OCI-LY3 (cell line): ENCODE results near the gene MCU.
"Not testable (repeated sequence)": the region's sequence is repeated elsewhere in the genome, so short reads cannot be mapped to it uniquely, and the experiment has no call there.

Source experiments
- H2AFZ ChIP-seq: fragments of 200-600, 300-600 bp; shearing (Covaris generic); 2 replicates; pipeline ENCODE4 v1.6.0; 2014; ENCODE audit warnings: antibody characterized with exemption, low read depth, low read length
- H3K27ac ChIP-seq: fragments of 200-600, 300-600 bp; sonication (generic); 2 replicates; pipeline ENCODE4 v1.5.1; 2014; ENCODE audit warnings: mild to moderate bottlenecking, low read length, moderate library complexity, mixed read lengths
- H3K27me3 ChIP-seq: fragments of 200-600, 300-600 bp; sonication (generic); 2 replicates; pipeline ENCODE4 v1.6.1; 2014; ENCODE audit warnings: low read depth, low read length, mixed read lengths
- H3K36me3 ChIP-seq: fragments of 200-600, 300-600 bp; sonication (generic); replicated peaks from 2 replicates; pipeline ENCODE3; 2014; ENCODE audit warnings: low read depth, low read length, mixed read lengths
- H3K4me1 ChIP-seq: fragments of 300-600, 200-600 bp; sonication (generic); 2 replicates; pipeline ENCODE4 v1.6.1; 2014; ENCODE audit warnings: low read length, mixed read lengths
- H3K4me2 ChIP-seq: fragments of 200-600, 300-600 bp; sonication (generic); 2 replicates; pipeline ENCODE4 v1.6.1; 2014; ENCODE audit warnings: low read length, mixed read lengths
- H3K4me3 ChIP-seq: fragments of 300-600, 200-600 bp; sonication (generic); 2 replicates; pipeline ENCODE4 v1.5.1; 2014; ENCODE audit warnings: antibody characterized with exemption, mild to moderate bottlenecking, low read length, moderate library complexity
- H3K79me2 ChIP-seq: fragments of 300-600, 200-600 bp; shearing (Covaris generic); 2 replicates; pipeline ENCODE4 v1.6.1; 2014; ENCODE audit warnings: mild to moderate bottlenecking, low read length, mixed read lengths
- H3K9ac ChIP-seq: fragments of 300-600, 200-600 bp; shearing (Covaris generic); 2 replicates; pipeline ENCODE4 v1.6.0; 2014; ENCODE audit warnings: mild to moderate bottlenecking, low read length, moderate library complexity
- H3K9me3 ChIP-seq: fragments of 200-600, 300-600 bp; shearing (Covaris generic); 2 replicates; pipeline ENCODE4 v1.6.1; 2014; ENCODE audit warnings: low read length, mixed read lengths; ENCODE audit not compliant: insufficient read depth
- H4K20me1 ChIP-seq: fragments of 200-600, 300-600 bp; sonication (generic); 2 replicates; pipeline ENCODE4 v1.6.1; 2016; ENCODE audit warnings: low read length, mixed read lengths; ENCODE audit not compliant: insufficient read depth
- EZH2phosphoT487 ChIP-seq: fragments of 200-600 bp; shearing (Covaris generic); IDR thresholded peaks from 2 replicates; pipeline ENCODE4 v1.6.1; 2018; ENCODE audit warnings: antibody characterized with exemption, mixed run types, low read depth
- TF ChIP-seq, protein P1 (sequence below): fragments of 200-600, 300-600 bp; sonication (generic); IDR thresholded peaks from 2 replicates; pipeline ENCODE4 v1.5.1; 2014; ENCODE audit warnings: antibody characterized with exemption, low read length, low read depth

Gene MCU, protein sequence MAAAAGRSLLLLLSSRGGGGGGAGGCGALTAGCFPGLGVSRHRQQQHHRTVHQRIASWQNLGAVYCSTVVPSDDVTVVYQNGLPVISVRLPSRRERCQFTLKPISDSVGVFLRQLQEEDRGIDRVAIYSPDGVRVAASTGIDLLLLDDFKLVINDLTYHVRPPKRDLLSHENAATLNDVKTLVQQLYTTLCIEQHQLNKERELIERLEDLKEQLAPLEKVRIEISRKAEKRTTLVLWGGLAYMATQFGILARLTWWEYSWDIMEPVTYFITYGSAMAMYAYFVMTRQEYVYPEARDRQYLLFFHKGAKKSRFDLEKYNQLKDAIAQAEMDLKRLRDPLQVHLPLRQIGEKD

DNA sequence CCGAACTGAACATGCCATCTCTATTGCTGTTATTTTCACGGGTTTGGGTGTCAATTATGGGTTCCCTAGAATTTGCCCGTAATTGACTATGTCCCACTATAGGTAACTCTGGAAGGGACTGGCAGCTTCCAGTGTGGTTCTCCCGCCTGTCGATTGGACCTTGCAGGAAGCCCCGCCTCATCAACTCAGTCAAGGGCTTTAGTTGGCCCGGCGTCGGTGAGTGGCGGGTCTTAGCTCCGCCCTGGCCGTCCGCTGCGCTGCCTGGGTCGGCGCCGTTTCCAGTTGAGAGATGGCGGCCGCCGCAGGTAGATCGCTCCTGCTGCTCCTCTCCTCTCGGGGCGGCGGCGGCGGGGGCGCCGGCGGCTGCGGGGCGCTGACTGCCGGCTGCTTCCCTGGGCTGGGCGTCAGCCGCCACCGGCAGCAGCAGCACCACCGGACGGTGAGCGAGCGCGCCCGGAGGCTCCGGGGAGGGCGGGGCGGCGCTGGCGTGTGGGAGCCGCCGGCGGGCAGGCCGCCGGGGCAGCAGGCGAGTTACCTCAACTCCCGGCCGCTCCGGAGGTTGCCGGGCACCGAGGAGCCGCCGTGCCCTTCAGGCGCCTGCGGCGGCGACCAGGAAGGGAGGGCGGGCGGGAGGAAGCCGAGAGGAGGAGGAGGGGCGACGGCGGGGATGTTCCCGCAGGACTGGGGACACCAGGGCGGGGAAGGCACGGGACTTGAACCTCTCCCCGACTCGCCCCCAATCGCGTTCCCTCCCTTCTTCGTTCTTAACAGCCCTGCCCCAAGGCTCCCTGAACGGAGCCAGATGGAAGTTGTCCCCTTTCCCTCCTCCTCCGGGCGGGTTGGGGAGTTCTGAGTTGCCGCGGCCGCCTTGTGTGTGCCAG is at the start of gene MCU:
Gene MCU (plus strand): TSS at position 281 of the 881 bp plus-strand sequence. CDS start 9 bp downstream, at position 290.
- no peaks in the 10 kb centered on the region for H3K36me3 ChIP-seq
- H3K4me3 ChIP-seq = peak within 1 kb of the TSS; percentile 96
- TF ChIP-seq, protein P1, sequence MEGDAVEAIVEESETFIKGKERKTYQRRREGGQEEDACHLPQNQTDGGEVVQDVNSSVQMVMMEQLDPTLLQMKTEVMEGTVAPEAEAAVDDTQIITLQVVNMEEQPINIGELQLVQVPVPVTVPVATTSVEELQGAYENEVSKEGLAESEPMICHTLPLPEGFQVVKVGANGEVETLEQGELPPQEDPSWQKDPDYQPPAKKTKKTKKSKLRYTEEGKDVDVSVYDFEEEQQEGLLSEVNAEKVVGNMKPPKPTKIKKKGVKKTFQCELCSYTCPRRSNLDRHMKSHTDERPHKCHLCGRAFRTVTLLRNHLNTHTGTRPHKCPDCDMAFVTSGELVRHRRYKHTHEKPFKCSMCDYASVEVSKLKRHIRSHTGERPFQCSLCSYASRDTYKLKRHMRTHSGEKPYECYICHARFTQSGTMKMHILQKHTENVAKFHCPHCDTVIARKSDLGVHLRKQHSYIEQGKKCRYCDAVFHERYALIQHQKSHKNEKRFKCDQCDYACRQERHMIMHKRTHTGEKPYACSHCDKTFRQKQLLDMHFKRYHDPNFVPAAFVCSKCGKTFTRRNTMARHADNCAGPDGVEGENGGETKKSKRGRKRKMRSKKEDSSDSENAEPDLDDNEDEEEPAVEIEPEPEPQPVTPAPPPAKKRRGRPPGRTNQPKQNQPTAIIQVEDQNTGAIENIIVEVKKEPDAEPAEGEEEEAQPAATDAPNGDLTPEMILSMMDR = no peak
- TF ChIP-seq EZH2phosphoT487 = no peak
- no peaks in the 10 kb centered on the region for H3K9me3 ChIP-seq
- H2AFZ ChIP-seq = peak within 1 kb of the TSS; percentile 99
- peaks cover 24% of the 10 kb centered on the region for H3K4me1 ChIP-seq
- no peak within 1 kb of the TSS; the same call in 1 of the 2 replicates for H3K27ac ChIP-seq
- H4K20me1 ChIP-seq = peaks cover 14% of the 10 kb centered on the region
- H3K4me2 ChIP-seq = peak within 1 kb of the TSS; percentile 96
- H3K79me2 ChIP-seq = peaks cover 39% of the 10 kb centered on the region
- no peaks in the 10 kb centered on the region for H3K27me3 ChIP-seq
- peak within 1 kb of the TSS; percentile 82 for H3K9ac ChIP-seq

DNA sequence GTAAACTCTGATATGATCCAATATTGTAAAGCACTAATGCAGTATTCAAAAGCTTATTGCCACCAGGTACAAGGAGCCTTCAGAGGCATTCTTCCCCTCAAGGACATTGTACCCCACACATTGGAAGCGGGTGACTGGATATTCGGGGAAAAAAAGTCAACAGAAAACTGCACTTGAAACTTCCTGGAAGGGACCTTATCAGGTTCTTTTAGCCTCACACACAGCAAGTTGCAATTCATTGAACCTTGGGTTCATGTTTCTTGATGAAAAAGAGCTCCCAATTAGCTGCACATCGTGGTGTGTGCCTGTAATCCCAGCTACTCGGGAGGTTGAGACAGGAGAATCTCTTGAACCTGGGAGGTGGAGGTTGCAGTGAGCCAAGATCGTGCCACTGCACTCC is 49.6 kb upstream of the MCU start:
- no peaks in the 10 kb centered on the region for H3K27me3 ChIP-seq
- TF ChIP-seq, protein P1 = no peak
- no peak for TF ChIP-seq EZH2phosphoT487
- H3K36me3 ChIP-seq = no peaks in the 10 kb centered on the region
- H3K9me3 ChIP-seq = no peaks in the 10 kb centered on the region
- H3K9ac ChIP-seq = no peak overlapping the region
- H4K20me1 ChIP-seq = no peaks in the 10 kb centered on the region
- H3K4me1 ChIP-seq = peaks cover 27% of the 10 kb centered on the region
- H3K27ac ChIP-seq = no peak overlapping the region
- H3K4me3 ChIP-seq = no peak overlapping the region
- no peak overlapping the region for H2AFZ ChIP-seq
- no peak overlapping the region for H3K4me2 ChIP-seq
- no peaks in the 10 kb centered on the region for H3K79me2 ChIP-seq

DNA sequence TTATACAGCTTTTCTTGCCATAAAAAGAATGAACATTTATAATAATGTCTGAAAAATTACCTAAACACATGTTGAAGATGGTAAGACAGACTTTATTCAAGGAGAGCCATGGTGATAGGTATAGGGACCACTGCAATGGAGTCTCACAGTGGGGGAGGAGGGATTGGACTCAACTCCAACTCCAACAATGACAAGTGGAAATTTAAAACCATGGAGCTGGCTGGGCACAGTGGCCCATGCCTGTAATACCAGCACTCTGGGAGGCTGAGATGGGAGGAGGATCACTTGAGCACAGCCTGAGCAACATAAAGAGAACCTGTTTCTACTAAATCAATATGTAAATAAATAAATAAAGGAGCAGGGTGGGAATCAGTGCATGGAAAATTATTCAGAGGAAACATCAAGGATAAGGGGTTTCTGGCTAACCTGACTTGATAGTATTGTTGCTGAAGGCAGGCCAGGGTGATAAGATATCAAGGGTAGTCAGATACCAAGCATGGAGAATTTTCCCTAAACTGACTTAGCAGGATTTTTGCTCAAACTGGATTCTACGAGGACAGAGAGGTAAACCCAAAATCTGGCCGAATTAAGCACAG is 46.6 kb upstream of the MCU start:
- Histone ChIP-seq H3K9ac (no peak overlapping the region), H3K27ac (no peak overlapping the region), H3K4me1 (peaks cover 16% of the 10 kb centered on the region), H2AFZ (no peak overlapping the region), H3K4me2 (no peak overlapping the region), H3K4me3 (no peak overlapping the region), H3K27me3 (no peaks in the 10 kb centered on the region), H3K79me2 (no peaks in the 10 kb centered on the region), H3K36me3 (no peaks in the 10 kb centered on the region), H3K9me3 (no peaks in the 10 kb centered on the region), H4K20me1 (no peaks in the 10 kb centered on the region)
- TF ChIP-seq, protein P1 = no peak
- TF ChIP-seq EZH2phosphoT487 = no peak

DNA sequence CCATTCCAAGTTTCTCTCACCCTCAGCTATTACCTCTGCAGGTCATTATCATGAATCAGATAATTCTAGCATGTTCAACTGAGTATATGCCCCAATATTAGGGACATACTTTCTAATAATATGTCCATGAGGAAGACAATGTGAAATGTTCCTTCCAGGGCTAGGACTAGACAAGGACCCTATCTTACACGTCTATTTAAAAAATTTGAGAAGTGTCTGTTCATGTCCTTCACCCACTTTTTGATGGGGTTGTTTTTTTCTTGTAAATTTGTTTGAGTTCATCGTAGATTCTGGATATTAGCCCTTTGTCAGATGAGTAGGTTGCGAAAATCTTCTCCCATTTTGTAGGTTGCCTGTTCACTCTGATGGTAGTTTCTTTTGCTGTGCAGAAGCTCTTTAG is 45.0 kb upstream of the MCU start:
- not testable (repeated sequence) for H3K36me3 ChIP-seq, H4K20me1 ChIP-seq, H3K4me2 ChIP-seq, H2AFZ ChIP-seq, H3K27me3 ChIP-seq, H3K4me3 ChIP-seq, H3K27ac ChIP-seq, H3K9me3 ChIP-seq, H3K9ac ChIP-seq, H3K79me2 ChIP-seq
- H3K4me1 ChIP-seq = peaks cover 16% of the 10 kb centered on the region
